KMS-11 (cell line): Measurements from ENCODE around the gene LBR.

Experiments used
- H2AFZ ChIP-seq: fragments of 200-600 bp; sonication (generic); 2 replicates; pipeline ENCODE4 v1.6.1; 2016; ENCODE audit warnings: antibody characterized with exemption, mixed run types, low read depth
- H3K27ac ChIP-seq: fragments of 200-600 bp; sonication (generic); 2 replicates; pipeline ENCODE4 v1.6.1; 2016; ENCODE audit warnings: mild to moderate bottlenecking, mixed run types
- H3K27me3 ChIP-seq: fragments of 200-600 bp; sonication (generic); 2 replicates; pipeline ENCODE4 v1.6.1; 2017; ENCODE audit warnings: mild to moderate bottlenecking, low read depth, mixed run types, moderate library complexity; ENCODE audit not compliant: insufficient read depth
- H3K36me3 ChIP-seq: fragments of 200-600 bp; sonication (generic); 2 replicates; pipeline ENCODE4 v1.6.1; 2017; ENCODE audit warnings: mild to moderate bottlenecking, mixed run types; ENCODE audit not compliant: insufficient read depth
- H3K4me1 ChIP-seq: fragments of 200-600 bp; sonication (generic); 2 replicates; pipeline ENCODE4 v1.6.1; 2016; ENCODE audit warnings: mild to moderate bottlenecking, low read depth, mixed run types; ENCODE audit not compliant: poor library complexity, severe bottlenecking
- H3K4me2 ChIP-seq: fragments of 200-600 bp; sonication (generic); 2 replicates; pipeline ENCODE4 v1.7.0; 2016; ENCODE audit warnings: mild to moderate bottlenecking, mixed run types
- H3K4me3 ChIP-seq: fragments of 200-600 bp; sonication (generic); IDR thresholded peaks from 2 replicates; pipeline ENCODE4 v1.6.1; 2017; ENCODE audit warnings: low read depth, low read length, mixed read lengths; ENCODE audit not compliant: insufficient read depth
- H3K79me2 ChIP-seq: fragments of 200-600 bp; sonication (generic); 2 replicates; pipeline ENCODE4 v1.6.1; 2016; ENCODE audit warnings: low read depth, mixed run types; ENCODE audit not compliant: insufficient read depth
- H3K9ac ChIP-seq: fragments of 200-600 bp; sonication (generic); 2 replicates; pipeline ENCODE4 v1.6.1; 2016; ENCODE audit warnings: mild to moderate bottlenecking, mixed run types
- H4K20me1 ChIP-seq: fragments of 200-600 bp; sonication (generic); 2 replicates; pipeline ENCODE4 v1.6.1; 2016; ENCODE audit warnings: mild to moderate bottlenecking, mixed run types; ENCODE audit not compliant: insufficient read depth
- TF ChIP-seq, protein P1 (sequence below): fragments of 200-600 bp; sonication (generic); conservative IDR thresholded peaks from 2 replicates; pipeline ENCODE4 v1.6.1; 2017; ENCODE audit warnings: low read depth, mild to moderate bottlenecking, antibody characterized with exemption, low read length, moderate library complexity, mixed read lengths

The LBR gene

DNA sequence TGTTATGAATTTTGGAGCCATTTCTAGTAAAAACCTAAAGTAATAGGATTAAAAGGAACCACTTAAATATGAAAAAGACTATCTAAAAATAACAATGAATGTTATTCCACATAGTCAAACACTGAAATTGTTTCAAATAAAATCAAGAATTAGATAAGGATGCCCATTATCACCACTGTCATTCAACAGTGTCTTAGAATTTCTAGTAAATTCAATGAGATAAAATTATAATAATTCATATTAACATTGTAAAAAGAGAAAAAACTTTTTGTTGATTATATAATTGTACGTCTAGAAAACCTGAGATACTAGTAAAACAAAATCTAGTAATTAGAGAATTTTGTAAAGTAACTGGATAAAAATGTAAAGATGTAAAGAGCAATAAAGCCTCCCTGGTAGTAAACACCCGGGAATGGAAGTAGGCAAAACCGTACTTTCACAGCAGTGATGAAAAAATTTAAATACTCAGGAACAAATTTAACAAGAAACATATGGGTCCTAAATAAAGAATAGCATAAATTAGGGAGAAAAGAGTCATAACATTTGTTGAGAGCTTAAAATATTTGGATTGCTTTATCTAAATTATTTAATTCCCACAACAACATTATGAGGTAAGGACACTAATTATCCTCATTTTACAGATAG, 56.4 kb downstream of the LBR start:
- Histone ChIP-seq H3K27me3 (no peaks in the 10 kb centered on the region), H3K4me3 (no peak overlapping the region), H4K20me1 (no peaks in the 10 kb centered on the region), H3K4me1 (no peaks in the 10 kb centered on the region), H3K9ac (no peak overlapping the region), H3K27ac (no peak overlapping the region), H3K79me2 (no peaks in the 10 kb centered on the region), H2AFZ (no peak overlapping the region), H3K36me3 (no peaks in the 10 kb centered on the region), H3K4me2 (no peak overlapping the region)
- TF ChIP-seq, protein P1, sequence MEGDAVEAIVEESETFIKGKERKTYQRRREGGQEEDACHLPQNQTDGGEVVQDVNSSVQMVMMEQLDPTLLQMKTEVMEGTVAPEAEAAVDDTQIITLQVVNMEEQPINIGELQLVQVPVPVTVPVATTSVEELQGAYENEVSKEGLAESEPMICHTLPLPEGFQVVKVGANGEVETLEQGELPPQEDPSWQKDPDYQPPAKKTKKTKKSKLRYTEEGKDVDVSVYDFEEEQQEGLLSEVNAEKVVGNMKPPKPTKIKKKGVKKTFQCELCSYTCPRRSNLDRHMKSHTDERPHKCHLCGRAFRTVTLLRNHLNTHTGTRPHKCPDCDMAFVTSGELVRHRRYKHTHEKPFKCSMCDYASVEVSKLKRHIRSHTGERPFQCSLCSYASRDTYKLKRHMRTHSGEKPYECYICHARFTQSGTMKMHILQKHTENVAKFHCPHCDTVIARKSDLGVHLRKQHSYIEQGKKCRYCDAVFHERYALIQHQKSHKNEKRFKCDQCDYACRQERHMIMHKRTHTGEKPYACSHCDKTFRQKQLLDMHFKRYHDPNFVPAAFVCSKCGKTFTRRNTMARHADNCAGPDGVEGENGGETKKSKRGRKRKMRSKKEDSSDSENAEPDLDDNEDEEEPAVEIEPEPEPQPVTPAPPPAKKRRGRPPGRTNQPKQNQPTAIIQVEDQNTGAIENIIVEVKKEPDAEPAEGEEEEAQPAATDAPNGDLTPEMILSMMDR: no peak

DNA sequence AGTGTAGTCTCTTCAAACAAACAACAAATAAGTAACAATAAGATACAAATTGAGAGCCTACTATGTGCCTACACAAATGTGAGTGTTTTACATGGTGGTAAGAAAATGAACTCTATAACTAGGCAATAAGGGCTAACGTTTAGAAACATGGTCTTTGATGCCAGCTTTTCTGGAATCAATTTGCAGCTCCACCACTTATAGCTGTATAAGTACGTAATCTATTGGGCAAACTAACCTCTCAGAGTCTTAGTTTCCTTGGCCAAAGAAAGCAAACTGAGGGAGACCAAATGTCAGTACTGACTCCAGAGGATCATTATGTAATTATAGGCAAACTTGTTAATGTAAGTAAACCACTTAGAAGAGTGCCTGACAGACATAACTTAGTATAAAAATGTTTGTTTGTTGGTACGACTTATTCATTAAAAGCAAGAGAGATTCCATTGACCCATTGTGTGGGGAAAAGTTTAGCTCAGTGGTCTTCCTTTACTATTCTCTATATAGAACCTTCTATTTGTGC, 59.7 kb downstream of the LBR start:
- H3K27me3 ChIP-seq: no peaks in the 10 kb centered on the region
- H4K20me1 ChIP-seq: no peaks in the 10 kb centered on the region
- H3K9ac ChIP-seq: no peak overlapping the region
- no peak overlapping the region for H3K4me3 ChIP-seq
- no peaks in the 10 kb centered on the region for H3K36me3 ChIP-seq
- H3K4me2 ChIP-seq: no peak overlapping the region
- H3K4me1 ChIP-seq: no peaks in the 10 kb centered on the region
- TF ChIP-seq, protein P1: no peak
- H3K79me2 ChIP-seq: no peaks in the 10 kb centered on the region
- no peak overlapping the region for H3K27ac ChIP-seq
- H2AFZ ChIP-seq: no peak overlapping the region

DNA sequence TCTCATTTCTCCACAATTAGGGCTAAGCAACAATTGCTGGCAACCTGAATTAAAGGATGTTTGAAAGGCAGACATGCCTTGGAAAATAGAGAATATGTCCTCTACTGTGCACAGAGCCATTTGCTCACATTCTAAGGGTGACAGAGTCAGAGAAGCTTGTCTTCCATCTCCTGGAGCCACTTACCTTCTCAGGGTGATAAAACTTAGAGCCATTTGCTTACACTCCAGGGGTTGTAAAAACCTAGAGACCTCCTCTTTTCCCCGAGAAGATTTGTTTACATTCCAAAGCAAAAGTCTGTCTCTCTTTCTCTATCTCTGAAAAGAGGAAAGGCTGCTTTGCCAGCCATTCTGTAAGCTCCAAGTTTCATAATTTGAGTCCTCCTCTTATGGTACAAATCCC, 61.3 kb downstream of the LBR start:
- H3K79me2 ChIP-seq: no peaks in the 10 kb centered on the region
- no peak overlapping the region for H3K4me3 ChIP-seq
- H3K4me2 ChIP-seq: no peak overlapping the region
- H3K27ac ChIP-seq: no peak overlapping the region
- TF ChIP-seq, protein P1: no peak
- H3K9ac ChIP-seq: no peak overlapping the region
- H3K36me3 ChIP-seq: no peaks in the 10 kb centered on the region
- no peaks in the 10 kb centered on the region for H3K27me3 ChIP-seq
- peaks cover 4% of the 10 kb centered on the region for H3K4me1 ChIP-seq
- no peaks in the 10 kb centered on the region for H4K20me1 ChIP-seq
- no peak overlapping the region for H2AFZ ChIP-seq

DNA sequence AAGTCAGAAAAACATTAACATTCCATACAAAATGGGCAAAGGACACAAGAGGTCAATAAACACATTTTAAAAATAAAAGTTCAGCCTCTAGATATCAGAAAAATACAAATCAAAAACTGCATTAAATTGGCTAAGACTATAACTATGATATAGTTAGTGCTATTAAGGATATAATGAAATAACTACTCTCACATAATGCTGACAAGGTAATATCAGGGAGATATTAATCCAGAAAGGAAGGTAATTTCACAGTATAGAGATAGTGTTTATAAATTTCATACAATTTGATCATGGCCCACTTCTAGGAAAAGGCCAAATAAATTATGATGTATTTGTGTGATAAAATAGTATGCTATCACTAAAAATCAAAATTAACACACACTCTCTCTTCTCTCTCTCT, 61.8 kb downstream of the LBR start:
- TF ChIP-seq, protein P1: no peak
- H2AFZ ChIP-seq: no peak overlapping the region
- H3K4me1 ChIP-seq: peaks cover 4% of the 10 kb centered on the region

More for the DNA sequence above, 61.8 kb downstream of the LBR start:
- H3K9ac ChIP-seq: no peak overlapping the region
- no peaks in the 10 kb centered on the region for H3K27me3 ChIP-seq
- no peak overlapping the region for H3K27ac ChIP-seq
- H3K4me2 ChIP-seq: no peak overlapping the region
- H3K36me3 ChIP-seq: no peaks in the 10 kb centered on the region
- H3K79me2 ChIP-seq: no peaks in the 10 kb centered on the region
- H3K4me3 ChIP-seq: no peak overlapping the region
- no peaks in the 10 kb centered on the region for H4K20me1 ChIP-seq
